GM19023 (cell line): ENCODE measurements around the gene PIGH.
"Not testable (repeated sequence)": the region's sequence is repeated elsewhere in the genome, so short reads cannot be mapped to it uniquely, and the experiment has no call there.

Source experiments
- ATAC-seq: cut with Tn5 transposase; IDR thresholded peaks from one replicate; pipeline ENCODE4 v1.9.1; 2021; ENCODE audit warnings: mild to moderate bottlenecking, moderate library complexity; ENCODE audit not compliant: unreplicated experiment

The PIGH gene

GRCh38 chr14:67599698-67600561 lies at the start of gene PIGH:
Gene PIGH, minus strand, starts transcription at chr14:67600268. Its CDS starts 65 bp downstream, at chr14:67600203.
- ATAC-seq, result peak; percentile 94

GRCh38 chr14:67646131-67646530 lies 46.1 kb upstream of the PIGH start:
- no peak for ATAC-seq

- ATAC-seq, result no peak
These were observed 45.3 kb upstream of the PIGH start for GRCh38 chr14:67645414-67645813.

GRCh38 chr14:67644428-67644827 lies 44.4 kb upstream of the PIGH start:
- ATAC-seq, result no peak

- ATAC-seq, result no peak
These were observed 43.6 kb upstream of the PIGH start for GRCh38 chr14:67643713-67644112.

- ATAC-seq, result no peak
These were observed 42.1 kb upstream of the PIGH start for GRCh38 chr14:67641902-67642749.

- no peak for ATAC-seq
These were observed 41.4 kb upstream of the PIGH start for GRCh38 chr14:67641480-67641879.

GRCh38 chr14:67638642-67639041 lies 38.6 kb upstream of the PIGH start:
- no peak for ATAC-seq

GRCh38 chr14:67636361-67636919 lies 36.4 kb upstream of the PIGH start:
- ATAC-seq, result no peak

GRCh38 chr14:67633451-67634147 lies 33.5 kb upstream of the PIGH start:
- no peak for ATAC-seq

GRCh38 chr14:67630938-67631337 lies 30.9 kb upstream of the PIGH start:
- ATAC-seq, result no peak

GRCh38 chr14:67630186-67630585 lies 30.1 kb upstream of the PIGH start:
- ATAC-seq, result no peak

- no peak for ATAC-seq
These were observed 27.5 kb upstream of the PIGH start for GRCh38 chr14:67627519-67627918.

- not testable (repeated sequence) for ATAC-seq
These were observed 26.1 kb upstream of the PIGH start for GRCh38 chr14:67626131-67626530.

GRCh38 chr14:67623114-67623513 lies 23.0 kb upstream of the PIGH start:
- no peak for ATAC-seq

- ATAC-seq, result no peak
These were observed 22.6 kb upstream of the PIGH start for GRCh38 chr14:67622675-67623074.

GRCh38 chr14:67620217-67620785 lies 20.2 kb upstream of the PIGH start:
- no peak for ATAC-seq

- peak; percentile 97 for ATAC-seq
These were observed 19.6 kb upstream of the PIGH start, which contains the start of gene ARG2 for GRCh38 chr14:67619446-67620216. Gene ARG2, plus strand, starts transcription at chr14:67619920. Its CDS starts 58 bp downstream, at chr14:67619978.

GRCh38 chr14:67618617-67619063 lies 18.6 kb upstream of the PIGH start:
- no peak for ATAC-seq

GRCh38 chr14:67610491-67610890 lies 10.4 kb upstream of the PIGH start:
- ATAC-seq, result no peak
